B cell (primary cell): ENCODE measurements around the gene GIMAP8. TPM values are rescaled to one million over a fixed set of nuclear protein-coding genes. Genes with fewer than 3 reads are reported as not detected.

ENCODE experiments used
- ATAC-seq: fragments of 200-7000 bp; cut with Tn5 transposase; one replicate; pipeline ENCODE4 v1.10.0; 2021; ENCODE audit warnings: low read depth, mild to moderate bottlenecking, moderate number of reproducible peaks, moderate library complexity
- CTCF ChIA-PET: fragments of 350-600 bp; sonication (Branson Sonifier 250); formaldehyde crosslinking; loops from one replicate; lab custom pipeline; 2021; ENCODE audit warnings: antibody characterized with exemption, inconsistent platforms; lab: Charles Lee
- POLR2A ChIA-PET: fragments of 350-600 bp; sonication (Branson Sonifier 250); formaldehyde crosslinking; loops from one replicate; lab custom pipeline; 2021; ENCODE audit warnings: antibody characterized with exemption; lab: Charles Lee
- DNase-seq: peaks from one replicate; pipeline ENCODE4 v3.0.0; 2013
- H2AFZ ChIP-seq: 2 replicates; pipeline ENCODE4 v1.6.1; 2012; ENCODE audit warnings: mild to moderate bottlenecking, low read depth, low read length; ENCODE audit not compliant: insufficient read depth, poor library complexity, severe bottlenecking
- H3K27ac ChIP-seq, 2 donors: 1 replicate in 1 of 2; 2 replicates in 1 of 2; pipeline ENCODE4 v1.5.1; 2012 to 2013; ENCODE audit warnings: low read length in 2 of 2, mild to moderate bottlenecking in 2 of 2, moderate library complexity in 1 of 2
- H3K27me3 ChIP-seq, 4 experiments: fragments of 200-600 bp in 1 of 4; sonication (generic) in 1 of 4; replicated peaks in 1 of 4; 1 replicate in 2 of 4; 2 replicates in 2 of 4; pipeline versions ENCODE4 v1.6.1 to v1.7.0; 2013 to 2016; ENCODE audit warnings: low read length in 3 of 4, mild to moderate bottlenecking in 2 of 4, mixed read lengths in 1 of 4, moderate library complexity in 1 of 4; ENCODE audit not compliant: insufficient read depth in 4 of 4, control insufficient read depth in 3 of 4; ENCODE audit errors: control extremely low read depth in 1 of 4
- H3K36me3 ChIP-seq, 2 experiments: replicated peaks in 1 of 2; 1 replicate in 1 of 2; 2 replicates in 1 of 2; pipeline versions ENCODE4 v1.6.1 to v1.7.1; 2013; ENCODE audit warnings: low read length in 1 of 2; ENCODE audit not compliant: insufficient read depth in 2 of 2, control insufficient read depth in 1 of 2; ENCODE audit errors: control extremely low read depth in 1 of 2, extremely low read depth in 1 of 2
- H3K4me1 ChIP-seq, 2 donors: fragments of 200-600 bp in 1 of 2; sonication (generic) in 1 of 2; 1 replicate in 1 of 2; 2 replicates in 1 of 2; pipeline versions ENCODE4 v1.5.1 to v1.6.1; 2013 to 2017; ENCODE audit warnings: low read length in 2 of 2; ENCODE audit not compliant: control insufficient read depth in 2 of 2, insufficient read depth in 2 of 2
- H3K4me2 ChIP-seq: replicated peaks from 2 replicates; pipeline ENCODE3; 2012; ENCODE audit warnings: mild to moderate bottlenecking, low read depth, low read length; ENCODE audit not compliant: poor library complexity, severe bottlenecking
- H3K4me3 ChIP-seq, 5 experiments: fragments of 200-600 bp in 1 of 5; sonication (generic) in 1 of 5; 1 replicate in 3 of 5; 2 replicates in 2 of 5; pipeline versions ENCODE4 v1.5.1 to v1.7.0; 2011 to 2016; ENCODE audit warnings: low read length in 4 of 5, mild to moderate bottlenecking in 4 of 5, low read depth in 2 of 5, control low read depth in 1 of 5, moderate library complexity in 1 of 5; ENCODE audit not compliant: insufficient read depth in 1 of 5; ENCODE audit errors: control extremely low read depth in 1 of 5, extremely low read depth in 1 of 5
- H3K79me2 ChIP-seq: fragments of 200-600 bp; sonication (generic); one replicate; pipeline ENCODE4 v1.6.0; 2016; ENCODE audit warnings: low read length; ENCODE audit not compliant: control insufficient read depth, insufficient read depth
- H3K9ac ChIP-seq: fragments of 200-600 bp; sonication (generic); 2 replicates; pipeline ENCODE4 v1.6.1; 2017; ENCODE audit warnings: mild to moderate bottlenecking, low read length, moderate library complexity
- H3K9me3 ChIP-seq, 3 donors: one replicate each; pipeline versions ENCODE4 v1.6.1 to v1.7.1; 2013; ENCODE audit warnings: low read length in 2 of 3; ENCODE audit not compliant: control insufficient read depth in 2 of 3, insufficient read depth in 1 of 3; ENCODE audit errors: control extremely low read depth in 1 of 3
- H4K20me1 ChIP-seq: 2 replicates; pipeline ENCODE4 v1.6.0; 2012; ENCODE audit warnings: mild to moderate bottlenecking, low read length; ENCODE audit not compliant: insufficient read depth, control insufficient read depth, poor library complexity, severe bottlenecking
- H3K27ac Mint-ChIP-seq: one replicate; pipeline ENCODE4 v1.8.0; 2021; ENCODE audit warnings: mixed read lengths
- H3K27me3 Mint-ChIP-seq: one replicate; pipeline ENCODE4 v1.8.0; 2021; ENCODE audit warnings: mixed read lengths
- H3K4me1 Mint-ChIP-seq: one replicate; pipeline ENCODE4 v1.8.0; 2021; ENCODE audit warnings: mixed read lengths
- H3K4me3 Mint-ChIP-seq: one replicate; pipeline ENCODE4 v1.8.0; 2021; ENCODE audit warnings: mixed read lengths
- H3K9me3 Mint-ChIP-seq: one replicate; pipeline ENCODE4 v1.8.0; 2022; ENCODE audit warnings: mixed read lengths; ENCODE audit not compliant: insufficient read depth
- CTCF ChIP-seq: fragments of 200-600 bp; IDR thresholded peaks from one replicate; pipeline ENCODE4 v1.8.0; 2022; ENCODE audit warnings: antibody characterized with exemption, mild to moderate bottlenecking
- EZH2 ChIP-seq: IDR thresholded peaks from 2 replicates; pipeline ENCODE4 v1.6.1; 2012; ENCODE audit warnings: borderline replicate concordance, low read depth, mild to moderate bottlenecking, moderate library complexity, low read length; ENCODE audit not compliant: insufficient read depth, poor library complexity, severe bottlenecking
- WGBS: methylation state at CpG from one replicate; pipeline ENCODE4 v1.1.5; 2013; ENCODE audit warnings: missing lambda C conversion rate; ENCODE audit not compliant: insufficient coverage; 5-methylcytosine and 5-hydroxymethylcytosine counted together
- intact Hi-C: fragments of 100-400 bp; cut with micrococcal nuclease; formaldehyde crosslinking; loops from one replicate; pipeline ENCODE4 v1.10.0; 2022
- polyA plus RNA-seq: library from polyadenylated mRNA; depleted of rRNA; stranded (reverse); fragments of >200 nt; gene quantifications from 2 replicates; pipeline ENCODE4 v1.2.3, GENCODE V29; 2012
- total RNA-seq, 2 donors: library from RNA; stranded (reverse); fragments of 120-200 nt in 1 of 2; gene quantifications; 1 replicate in 1 of 2; 2 replicates in 1 of 2; pipeline versions ENCODE4 v1.2.3 to v1.2.4, GENCODE V29; 2013 to 2022

The GIMAP8 gene
- total and polyA plus RNA-seq, 2 donors (not counting 1 experiment from before 2014, with no cell fraction given) = 0.34 to 0.47 TPM

DNA sequence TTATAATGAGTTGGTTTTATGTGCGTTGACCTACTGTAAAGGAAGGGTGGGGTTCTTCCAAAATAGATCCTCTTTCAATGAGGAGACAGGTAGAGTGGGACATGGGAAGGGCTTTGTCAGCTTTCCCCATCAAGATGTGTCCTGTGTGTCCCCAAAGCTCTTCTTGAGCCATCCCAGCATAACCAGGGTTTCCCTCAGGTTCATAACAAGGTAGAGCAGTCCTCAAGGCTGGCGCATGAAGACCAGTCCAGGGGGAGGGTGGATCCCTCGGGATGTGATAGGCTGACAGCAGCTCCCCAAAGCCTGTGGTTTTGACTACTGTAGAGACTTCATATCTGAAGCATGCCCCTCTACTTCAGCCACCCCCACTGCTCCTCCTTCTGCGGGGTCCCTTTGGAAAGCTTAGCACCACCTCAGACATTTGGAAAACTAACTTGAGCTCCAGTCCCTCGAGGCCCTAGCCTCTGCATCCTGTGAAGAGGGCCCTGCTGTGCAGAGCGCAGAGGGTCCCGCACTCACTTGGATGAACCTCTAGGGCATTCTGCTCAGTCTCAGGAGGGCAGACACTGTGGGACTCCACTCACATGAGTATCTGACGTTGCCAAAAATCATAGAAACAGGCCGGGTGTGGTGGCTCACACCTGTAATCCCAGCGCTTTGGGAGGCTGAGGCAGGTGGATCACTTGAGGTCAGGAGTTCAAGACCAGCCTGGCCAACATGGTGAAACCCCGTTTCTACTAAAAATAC lies 1.1 kb upstream of the GIMAP8 start:
- Histone ChIP-seq H3K9ac (no peak overlapping the region), H3K27me3 (peaks cover 0 to 38% (median 6%) of the 10 kb centered on the region in 4 experiments), H3K4me1 (peaks cover 29 to 43% of the 10 kb centered on the region in 2 donors), H3K79me2 (no peaks in the 10 kb centered on the region), H3K9me3 (no peaks in the 10 kb centered on the region), H3K36me3 (no peaks in the 10 kb centered on the region), H3K4me3 (no peak overlapping the region), H2AFZ (no peak overlapping the region), H4K20me1 (no peaks in the 10 kb centered on the region), H3K27ac (no peak overlapping the region), H3K4me2 (no peak overlapping the region)
- no peak overlapping the region for H3K27ac Mint-ChIP-seq
- intact Hi-C loops = loop anchor here (5.0 kb wide), 1 partner anchor 448 kb away; no protein-coding TSS in a partner anchor
- peaks cover 25% of the 10 kb centered on the region for H3K27me3 Mint-ChIP-seq
- H3K9me3 Mint-ChIP-seq = no peaks in the 10 kb centered on the region
- 44% methylated on average over 7 of the region's 11 CpGs for WGBS
- DNase-seq (no peak), ATAC-seq (no peak)
- peak overlapping the region; percentile 3 for H3K4me3 Mint-ChIP-seq
- POLR2A ChIA-PET = no interaction called here
- H3K4me1 Mint-ChIP-seq = peaks cover 44% of the 10 kb centered on the region
- TF ChIP-seq EZH2 = no peak
- no peak for TF ChIP-seq CTCF
- CTCF ChIA-PET = interaction anchor here (0.7 to 4.7 kb wide), 22 partner anchors 9 to 536 kb away, joined by 3 to 33 read pairs (median 4); partner anchors contain the start of gene REPIN1
